Activated CD4-positive, alpha-beta T cell treated with anti-CD3 and anti-CD28 coated beads, Interleukin-2, amount 50 U/mL, for 16 hours (primary cell): Measurements from ENCODE around the gene REEP3.
"Not testable (repeated sequence)": the region's sequence is repeated elsewhere in the genome, so short reads cannot be mapped to it uniquely, and the experiment has no call there.

Experiments used
- DNase-seq: peaks from one replicate; pipeline ENCODE4 v3.0.0-alpha.2; 2020

Gene REEP3

DNA sequence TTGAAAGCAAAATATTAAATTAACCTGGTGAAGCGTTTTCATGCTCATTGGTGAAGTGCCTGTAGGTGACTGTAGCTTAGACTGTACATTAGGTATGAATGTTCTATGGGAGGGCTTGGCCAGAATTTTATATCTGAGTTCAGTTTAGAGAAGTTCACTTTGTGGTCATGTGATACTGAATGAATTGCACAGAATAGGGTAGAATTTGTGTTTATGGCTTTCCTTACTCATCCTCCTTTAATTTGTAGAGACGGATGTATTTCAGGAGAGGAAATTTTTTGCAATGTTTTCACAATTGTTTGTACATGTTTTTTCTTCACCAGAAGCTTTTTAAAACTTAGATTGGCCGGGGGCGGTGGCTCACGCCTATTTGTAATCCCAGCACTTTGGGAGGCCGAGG is 32.3 kb downstream of the REEP3 start:
- no peak for DNase-seq

DNA sequence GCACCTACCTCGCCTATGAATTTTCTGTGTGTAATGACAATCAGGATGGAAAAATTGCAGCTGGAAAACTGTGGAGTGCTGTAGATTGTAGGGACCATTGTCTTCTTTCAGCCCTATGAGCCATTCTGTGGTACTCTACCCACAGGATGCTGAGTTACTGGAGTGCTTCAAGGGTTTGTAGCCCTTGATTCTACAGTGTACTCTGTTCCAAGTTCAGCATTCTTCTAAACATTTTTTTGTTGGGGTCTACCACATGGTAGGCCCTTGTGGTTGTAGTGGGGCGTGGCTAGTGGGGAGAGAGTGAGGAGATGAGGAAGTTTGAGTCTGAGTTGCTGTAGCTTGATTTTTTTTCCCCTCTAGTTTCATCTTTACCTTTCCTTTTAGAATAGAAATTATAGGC is 33.5 kb downstream of the REEP3 start:
- no peak for DNase-seq

DNA sequence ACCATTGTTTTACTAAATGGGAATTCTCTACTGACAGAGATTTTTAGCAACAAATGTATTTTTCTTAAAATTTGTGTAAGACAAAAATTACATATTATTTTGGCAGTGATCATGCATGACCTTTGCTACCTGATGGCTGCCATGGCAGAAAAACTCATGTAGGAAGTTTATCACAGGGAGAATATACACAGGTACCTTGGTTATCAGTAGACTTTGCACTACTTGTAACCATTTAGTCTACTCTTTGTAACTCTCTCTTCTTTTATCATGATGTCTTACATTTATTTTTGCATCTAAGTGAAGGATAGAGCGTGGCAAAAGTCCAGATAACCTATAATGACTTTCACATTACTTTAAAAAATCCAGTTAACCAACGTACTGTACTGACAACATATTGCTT is 34.1 kb downstream of the REEP3 start:
- no peak for DNase-seq

DNA sequence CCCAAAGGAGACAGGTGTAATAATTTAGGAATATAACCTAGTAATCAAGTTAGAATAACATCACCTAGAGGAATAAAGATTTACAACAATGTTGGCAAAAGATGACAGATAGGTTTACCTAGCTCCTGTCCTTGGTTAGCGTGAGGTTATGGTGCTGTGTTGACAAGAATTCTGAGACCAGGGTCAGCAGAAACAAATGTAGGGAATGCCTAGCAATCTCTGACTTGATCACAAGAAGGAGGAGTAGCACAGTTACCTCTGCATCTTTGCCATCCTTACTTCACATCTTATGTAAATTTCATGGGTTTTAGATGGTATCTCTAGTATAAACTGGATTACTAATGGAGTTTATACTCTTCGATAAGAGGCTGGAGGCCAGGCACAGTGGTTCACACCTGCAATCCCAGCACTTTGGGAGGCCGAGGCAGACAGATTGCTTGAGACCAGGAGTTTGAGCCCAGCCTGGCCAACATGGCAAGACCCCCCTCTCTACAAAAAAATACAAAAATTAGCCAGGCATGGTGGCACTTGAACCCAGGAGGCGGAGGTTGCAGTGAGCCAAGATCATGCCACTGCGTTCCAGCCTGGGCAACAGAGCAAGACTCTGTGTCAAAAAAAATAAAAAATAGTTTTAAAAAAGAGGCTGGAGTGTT is 37.1 kb downstream of the REEP3 start:
- no peak for DNase-seq

DNA sequence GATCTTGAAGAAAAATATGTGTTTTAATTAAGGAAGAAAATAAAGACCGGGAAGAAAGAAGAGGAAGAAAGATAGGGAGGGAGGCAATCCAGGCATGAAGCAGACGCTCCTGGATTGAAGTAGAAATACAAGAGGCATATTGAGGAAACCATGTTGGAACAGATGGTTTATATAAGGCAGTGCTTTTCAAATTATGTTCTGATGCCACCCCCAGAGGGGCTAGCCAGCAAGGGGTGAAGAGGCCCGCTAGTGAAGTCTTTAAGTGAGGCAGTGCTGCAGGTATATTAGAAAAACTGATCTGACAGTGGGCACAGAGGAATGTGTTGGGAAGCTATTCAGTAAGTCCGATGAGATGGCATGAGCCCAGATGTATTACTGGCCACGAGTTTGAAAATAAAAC is 40.1 kb downstream of the REEP3 start:
- no peak for DNase-seq

DNA sequence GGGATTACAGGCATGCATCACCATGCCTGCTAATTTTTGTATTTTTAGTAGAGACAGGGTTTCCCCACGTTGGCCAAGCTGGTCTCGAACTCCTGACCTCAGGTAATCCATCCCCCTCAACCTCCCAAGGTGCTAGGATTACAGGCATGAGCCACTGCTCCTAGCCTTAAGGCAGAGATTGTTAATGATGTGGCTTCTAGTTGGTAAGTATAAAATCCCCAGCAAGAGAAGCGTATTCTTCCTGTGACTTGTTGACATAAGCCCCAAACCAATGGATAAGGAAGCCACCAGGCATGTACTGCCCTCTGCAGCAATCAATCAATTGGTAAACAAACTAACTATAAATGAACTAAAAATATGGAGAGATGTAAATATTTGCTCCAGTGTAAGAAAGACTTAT is 41.2 kb downstream of the REEP3 start:
- no peak for DNase-seq

DNA sequence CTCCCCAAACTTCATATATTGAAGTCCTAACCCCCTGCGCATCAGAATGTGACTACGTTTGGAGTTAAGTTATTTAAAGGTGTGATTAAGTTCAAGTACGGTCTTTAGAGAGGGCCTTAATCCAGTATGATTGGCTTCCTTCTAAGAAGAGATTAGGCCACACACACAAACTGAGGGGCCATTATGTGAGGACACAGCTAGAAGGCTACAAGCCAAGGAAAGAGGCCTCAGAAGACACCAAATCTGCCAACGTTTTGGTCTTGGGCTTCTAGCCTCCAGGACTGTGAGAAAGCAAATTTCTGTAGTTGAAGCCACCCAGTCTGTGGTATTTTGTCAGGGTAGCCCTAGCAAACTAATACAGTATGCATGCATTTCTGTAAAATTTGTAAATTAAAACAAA is 41.7 kb downstream of the REEP3 start:
- DNase-seq, result no peak

DNA sequence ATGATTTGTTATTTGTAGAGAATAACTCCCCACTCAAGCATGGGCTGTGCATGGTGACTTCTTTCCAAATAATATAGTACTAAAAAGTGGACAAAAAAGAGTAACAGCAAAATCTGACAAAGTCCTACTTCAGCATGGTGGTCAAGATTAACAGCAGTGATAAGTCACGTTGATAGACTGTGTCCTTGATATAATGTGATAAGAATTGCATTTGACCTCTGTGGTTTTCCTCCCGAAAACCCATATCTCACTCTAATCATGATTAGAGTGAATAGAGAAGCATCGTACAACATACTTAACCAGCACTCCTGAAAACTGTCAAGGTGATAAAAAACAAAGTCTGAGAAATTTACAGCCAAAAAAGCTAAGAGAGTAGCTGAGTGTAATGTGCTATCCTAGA is 42.4 kb downstream of the REEP3 start:
- DNase-seq, result no peak

DNA sequence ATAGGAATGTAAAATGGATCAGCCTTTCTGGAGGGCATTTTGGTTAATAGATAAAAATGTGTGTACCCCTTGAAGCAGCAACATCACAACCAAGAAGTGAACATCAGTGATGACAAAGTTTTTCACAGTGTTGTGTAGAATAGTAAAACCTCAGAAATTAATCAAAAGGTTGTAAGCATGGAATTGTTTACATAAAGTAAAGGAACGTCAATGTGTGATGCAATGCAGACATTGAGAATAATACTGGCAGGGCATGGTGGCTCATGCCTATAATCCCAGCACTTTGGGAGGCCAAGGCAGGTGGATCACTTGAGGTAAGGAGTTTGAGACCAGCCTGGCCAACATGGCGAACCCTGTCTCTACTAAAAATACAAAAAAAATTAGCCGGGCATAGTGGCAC is 43.5 kb downstream of the REEP3 start:
- not testable (repeated sequence) for DNase-seq

DNA sequence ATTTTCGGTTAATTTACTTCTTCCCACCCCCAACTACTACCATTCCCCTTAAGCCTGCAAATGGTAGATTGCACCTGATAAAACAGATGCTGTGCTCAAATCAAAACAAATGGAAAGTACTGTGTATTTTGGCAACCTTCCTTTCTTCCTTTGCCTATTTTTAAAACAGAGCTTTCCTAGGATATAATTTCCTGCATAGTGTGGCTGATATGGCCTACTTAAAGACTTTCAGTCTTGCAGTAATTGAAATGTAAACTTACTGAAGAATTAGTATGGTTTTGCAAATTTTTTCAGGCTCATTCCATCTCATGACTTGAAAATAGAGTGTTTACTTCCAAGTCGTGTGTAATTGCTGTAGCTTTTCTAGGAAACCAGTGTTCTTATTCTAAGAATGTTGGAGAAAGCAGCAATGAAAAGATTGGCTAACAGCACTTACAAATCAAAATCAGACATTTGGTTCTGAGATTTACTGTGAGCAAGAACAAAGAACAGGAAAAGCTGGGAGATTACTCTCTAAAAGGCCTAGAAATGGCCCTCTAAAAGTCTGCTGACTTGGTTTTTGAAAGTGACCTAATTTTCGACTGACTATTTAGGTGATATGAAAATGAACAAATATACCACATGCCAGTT is 52.0 kb downstream of the REEP3 start:
- DNase-seq, result peak; percentile 68

DNA sequence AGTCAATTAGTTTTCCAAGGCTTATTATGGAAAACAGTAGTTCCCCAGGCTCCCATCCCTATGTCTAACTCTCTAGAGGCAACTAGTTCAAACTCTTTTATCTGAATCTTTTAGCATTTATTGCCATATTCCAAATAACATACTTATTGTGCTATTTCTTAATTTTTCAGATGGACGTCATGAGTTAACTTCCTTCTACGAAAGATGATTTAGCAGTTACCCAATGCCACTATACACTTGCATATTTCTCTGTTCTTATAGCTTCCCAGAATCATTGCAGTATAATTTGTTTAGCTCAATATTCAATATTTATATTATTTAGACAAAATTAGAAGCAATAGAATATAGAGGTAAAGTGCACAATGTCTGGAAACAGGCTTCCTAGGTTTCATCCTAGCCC is 52.8 kb downstream of the REEP3 start:
- no peak for DNase-seq

DNA sequence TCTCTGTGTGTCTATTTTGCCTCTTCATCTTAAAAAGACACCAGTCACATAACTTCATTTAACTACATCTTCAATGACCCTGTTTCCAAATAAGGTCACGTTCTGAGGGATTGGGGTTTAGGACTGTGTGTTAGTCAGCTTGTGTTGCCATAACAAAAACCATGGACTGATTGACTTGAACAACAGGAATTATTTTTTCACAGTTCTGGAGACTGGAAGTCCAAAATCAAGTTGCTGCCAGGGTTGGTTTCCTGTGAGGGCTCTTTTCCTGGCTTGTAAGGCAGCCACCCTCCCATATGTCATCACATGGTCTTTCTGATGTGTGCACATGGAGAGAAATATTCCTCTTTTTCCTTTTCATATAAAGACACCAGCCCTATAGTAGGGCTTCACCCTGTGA is 55.3 kb downstream of the REEP3 start:
- no peak for DNase-seq

DNA sequence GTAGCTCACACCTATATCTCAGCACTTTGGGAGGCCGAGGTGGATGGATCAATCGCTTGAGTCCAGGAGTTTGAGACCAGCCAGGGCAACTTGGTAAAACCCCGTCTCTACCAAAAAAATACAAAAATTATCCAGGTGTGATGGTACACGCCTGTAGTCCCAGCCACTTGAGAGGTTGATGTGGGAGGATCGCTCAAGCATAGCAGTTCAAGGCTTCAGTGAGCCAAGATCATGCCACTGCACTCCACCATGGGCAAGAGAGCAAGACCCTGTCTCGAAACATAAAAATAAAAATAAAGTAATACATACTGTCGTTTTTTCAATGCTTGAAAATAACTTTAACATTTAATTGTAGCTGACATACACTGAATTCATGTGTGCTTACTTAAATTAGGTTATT is 57.3 kb downstream of the REEP3 start:
- DNase-seq, result no peak

DNA sequence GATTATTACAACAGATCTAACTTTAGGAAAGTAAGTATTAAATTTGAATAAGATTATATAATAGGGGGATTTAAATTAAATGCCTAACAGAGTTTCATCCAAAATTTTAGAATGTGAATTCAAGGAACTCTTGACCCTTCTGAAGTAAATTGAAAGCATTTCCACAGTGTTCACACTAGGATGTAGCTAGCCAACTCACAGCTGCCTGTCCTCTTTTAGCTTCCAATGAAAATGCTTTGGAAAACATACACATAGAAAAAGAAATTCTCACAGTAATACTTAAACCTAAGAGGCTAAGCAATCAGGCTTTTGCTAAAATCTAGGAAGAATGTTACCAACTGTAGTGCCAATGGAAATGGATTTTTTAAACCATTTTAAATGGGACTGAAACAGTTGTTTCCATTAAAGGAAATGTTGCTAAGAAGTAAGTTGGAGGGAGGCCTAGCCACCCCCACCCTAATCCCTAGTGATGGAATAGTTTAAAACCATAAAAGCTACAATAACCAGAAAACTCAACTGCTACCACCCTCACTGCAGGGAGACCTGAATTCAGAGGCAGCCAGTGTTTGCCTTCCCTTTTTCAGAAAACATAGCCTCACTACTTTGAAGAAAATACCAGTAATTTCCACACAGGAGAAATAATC is 58.3 kb downstream of the REEP3 start:
- no peak for DNase-seq

DNA sequence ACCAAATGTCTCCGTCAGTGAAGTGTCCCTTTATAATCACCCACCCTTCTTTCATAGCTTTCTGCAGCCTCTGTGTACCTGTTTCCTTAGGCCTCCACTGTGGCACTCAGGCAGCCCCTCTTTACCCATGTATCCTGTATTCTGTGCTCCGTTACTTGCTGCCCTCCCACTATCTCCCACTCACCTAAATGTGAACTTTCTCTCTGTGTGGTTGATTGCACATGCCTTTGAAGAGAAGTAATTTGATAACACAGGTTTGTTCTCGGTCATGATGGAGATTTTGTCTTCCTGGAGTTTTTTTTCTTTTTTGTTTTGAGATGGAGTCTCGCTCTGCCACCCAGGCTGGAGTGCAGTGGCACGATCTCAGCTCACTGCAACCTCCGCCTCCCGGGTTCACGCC is 61.5 kb downstream of the REEP3 start:
- no peak for DNase-seq

DNA sequence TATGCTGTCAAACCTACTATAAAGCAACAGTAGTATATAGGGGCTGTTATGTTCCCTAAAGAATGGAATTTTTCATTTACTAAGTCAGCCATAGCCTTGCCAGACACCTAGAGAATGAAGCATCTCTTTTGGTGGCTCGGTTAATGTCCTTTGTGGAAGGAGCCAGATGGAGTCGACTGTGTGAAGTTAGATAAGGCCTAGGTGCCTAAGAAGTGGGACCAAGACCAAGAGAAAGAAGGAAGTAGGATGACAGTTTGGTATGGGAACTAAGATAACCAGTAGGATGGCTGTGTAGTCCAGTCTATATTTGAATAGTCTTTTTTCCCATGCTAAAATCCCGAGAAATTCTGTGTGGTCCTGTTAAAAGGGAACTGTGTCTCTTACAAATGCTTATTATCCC is 62.2 kb downstream of the REEP3 start:
- no peak for DNase-seq

DNA sequence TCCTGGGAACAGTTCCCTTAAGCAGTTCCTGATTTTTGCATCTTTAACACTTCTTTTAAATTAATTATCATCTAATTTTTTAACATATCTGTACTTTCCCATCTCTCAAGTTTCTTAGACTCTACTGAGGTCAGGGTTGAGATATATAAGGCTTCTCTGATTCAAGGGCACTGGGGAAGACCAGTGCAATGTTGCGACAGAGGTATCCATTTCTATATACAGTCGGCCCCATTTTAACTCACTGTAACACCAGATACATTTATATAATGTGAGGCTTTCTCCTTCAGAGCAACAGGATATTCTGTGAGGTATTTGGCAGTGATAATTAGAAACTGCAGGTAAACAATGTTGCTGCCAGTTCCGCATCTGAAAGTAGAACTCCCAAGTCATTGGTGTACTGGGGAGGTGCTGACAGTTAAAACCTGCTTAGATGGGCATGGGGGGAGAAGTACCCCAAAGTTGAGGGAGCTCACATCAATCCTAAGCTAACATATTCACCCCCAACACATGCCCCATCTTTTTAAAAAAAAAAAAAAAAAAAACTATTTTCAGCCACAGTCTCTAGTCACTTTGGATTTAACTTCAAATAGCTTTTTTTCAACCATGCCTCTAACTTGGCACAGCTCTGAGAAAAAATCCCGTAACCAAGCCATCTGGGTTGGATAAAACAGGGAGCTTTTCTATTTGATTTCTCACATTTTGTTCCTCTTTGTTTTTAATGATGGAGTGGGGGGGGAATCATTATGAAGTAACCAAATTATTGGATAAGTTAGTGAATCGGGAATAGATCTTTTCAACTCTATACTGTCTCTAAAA is 62.9 kb downstream of the REEP3 start:
- DNase-seq, result no peak

DNA sequence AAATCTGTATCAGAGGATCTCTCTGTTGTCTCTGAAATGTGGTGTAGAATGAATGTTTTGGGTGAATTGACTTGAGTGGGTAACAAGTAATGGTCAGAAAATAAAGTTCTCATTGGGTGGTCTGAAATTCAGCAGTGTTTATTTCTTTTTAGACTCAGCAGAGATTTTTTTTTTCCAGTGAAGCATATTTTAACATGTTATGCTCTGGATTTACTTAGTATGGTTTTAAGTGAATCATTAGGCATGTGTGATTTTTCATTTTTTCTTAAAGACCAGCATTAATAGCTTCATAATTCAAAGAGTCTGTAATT is 63.5 kb downstream of the REEP3 start:
- no peak for DNase-seq

DNA sequence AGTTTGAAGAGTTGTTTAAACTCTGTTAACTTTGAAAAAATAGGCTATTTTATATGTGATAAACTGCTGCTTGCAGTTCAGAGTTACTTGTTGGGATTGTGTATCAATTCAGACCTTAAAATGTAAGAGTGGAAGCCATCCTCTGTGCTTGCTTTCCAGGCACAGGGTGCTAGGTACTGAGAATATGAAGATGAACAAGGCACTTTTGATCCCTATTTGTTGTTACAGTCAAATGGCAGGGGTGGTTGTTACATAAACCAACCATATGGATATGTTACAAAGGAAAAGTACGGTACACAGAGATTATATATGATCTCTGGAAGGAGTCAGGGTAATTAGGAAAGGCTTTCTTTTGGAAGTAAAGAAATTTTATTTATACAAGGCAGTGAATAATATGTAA is 63.8 kb downstream of the REEP3 start:
- no peak for DNase-seq

DNA sequence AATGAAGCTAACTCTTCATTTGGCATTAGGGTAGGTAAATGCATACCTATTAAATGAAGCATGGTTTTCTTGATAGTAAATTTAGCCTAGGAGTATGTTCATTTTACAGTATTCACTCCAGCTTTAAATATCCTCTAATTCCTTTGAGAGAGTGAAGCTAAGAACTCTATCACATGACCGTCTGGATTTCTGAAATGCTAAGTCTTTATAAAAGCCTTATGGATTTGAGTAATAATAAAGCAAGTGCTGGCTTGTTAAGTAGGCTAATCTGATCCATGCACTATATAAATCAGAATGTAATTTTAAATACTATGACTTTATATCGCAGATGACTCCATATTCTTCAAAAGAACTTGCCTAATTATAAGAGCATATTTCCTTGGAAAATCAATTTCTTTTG is 64.8 kb downstream of the REEP3 start:
- no peak for DNase-seq

DNA sequence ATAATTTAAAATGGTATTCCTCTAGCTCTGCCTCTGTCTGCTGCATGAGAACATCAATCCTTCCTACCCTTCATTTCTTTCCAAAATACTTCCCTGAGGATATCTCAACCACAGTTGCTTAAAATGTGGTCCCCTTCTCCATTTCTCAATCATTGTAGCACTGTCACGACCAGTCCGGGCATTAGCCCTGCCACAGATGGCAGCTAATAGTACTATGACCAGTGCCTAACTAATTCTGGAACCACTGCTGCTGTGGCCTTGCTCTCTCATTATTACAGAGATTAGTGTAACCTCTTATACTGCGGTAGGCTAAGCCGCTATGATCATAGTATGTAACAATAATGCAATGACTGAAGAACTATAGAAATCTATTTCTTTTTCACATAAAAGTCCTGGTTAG is 66.0 kb downstream of the REEP3 start:
- no peak for DNase-seq

DNA sequence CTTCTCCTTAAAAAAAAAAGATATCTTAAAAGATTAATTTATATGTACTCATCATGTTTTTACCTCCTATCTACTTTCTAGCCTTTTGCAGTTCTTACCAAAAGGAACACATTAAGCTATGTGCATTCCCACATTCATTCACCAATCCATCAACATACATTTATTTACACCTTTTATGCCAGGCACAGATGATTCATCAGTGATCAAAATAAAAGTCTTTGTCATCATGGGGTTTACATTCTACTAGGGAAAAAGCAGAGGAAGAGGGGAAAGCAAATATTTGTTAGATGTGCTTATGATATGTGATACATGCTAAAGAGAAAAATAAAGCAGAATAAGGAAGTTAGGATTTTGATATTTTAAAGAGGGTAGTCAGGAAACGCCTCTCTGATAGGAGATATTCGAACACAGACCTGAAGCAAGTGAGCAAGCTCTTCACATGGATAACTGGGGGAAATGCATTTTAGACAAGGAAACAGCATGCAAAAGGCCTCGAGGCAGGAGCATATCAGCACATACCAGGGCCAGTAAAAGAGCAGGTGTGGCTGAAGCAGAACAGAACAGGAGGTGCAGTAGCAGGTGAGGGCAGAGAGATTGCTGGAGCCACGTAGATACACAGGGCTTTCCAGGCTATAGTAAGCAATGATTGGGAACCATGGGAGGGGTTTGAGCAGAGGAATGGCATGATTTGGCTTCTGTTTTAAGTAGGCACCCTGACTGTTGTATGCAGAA is 67.4 kb downstream of the REEP3 start:
- no peak for DNase-seq

DNA sequence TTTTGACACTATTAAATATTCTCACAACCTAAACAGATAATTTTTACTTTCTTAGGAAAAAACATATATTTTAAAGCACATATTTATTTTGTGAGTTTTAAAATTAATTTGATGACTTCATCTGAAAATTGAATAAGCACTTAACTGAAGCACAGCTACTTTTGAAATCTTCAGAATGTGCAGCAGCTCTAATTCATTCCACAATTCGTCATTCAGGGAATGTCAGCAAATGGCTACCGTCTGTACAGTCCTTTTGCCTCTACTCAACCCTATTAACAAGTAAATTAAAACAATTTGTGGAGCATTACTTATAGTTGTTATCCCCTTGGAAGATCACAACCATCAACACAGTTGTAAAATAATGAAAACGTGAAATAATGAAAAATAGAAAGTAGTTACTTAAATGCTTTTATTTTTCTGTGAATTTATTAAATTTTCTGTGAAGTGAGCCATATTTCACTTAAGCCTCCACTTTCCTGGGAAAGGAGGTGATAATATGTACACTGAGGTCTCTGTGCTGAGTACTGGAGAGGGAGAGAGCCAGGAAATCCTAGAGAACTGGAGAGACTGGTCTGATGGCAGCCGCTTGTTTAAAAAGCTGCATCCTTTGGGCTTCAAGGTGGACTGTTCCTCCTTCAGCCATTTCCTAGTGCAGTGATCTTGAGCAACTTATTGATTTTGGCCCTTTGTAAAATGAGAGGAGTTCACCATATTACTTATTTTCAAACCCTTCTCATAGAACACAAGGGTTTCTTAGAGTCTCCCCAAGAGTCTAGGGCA is 70.6 kb downstream of the REEP3 start:
- DNase-seq, result no peak
